AG09319 (cell line): ENCODE data around the gene MAN2A2.

ENCODE experiments used
- DNase-seq: peaks from one replicate; pipeline ENCODE4 v3.0.0-alpha.2; 2010; ENCODE audit warnings: low read depth; ENCODE audit errors: extremely low read depth
- TF ChIP-seq, protein P1 (sequence below): IDR thresholded peaks from 2 replicates; pipeline ENCODE4 v1.5.1; 2011; ENCODE audit warnings: low read depth, mild to moderate bottlenecking, inconsistent platforms, low read length, moderate library complexity

The MAN2A2 gene

DNA sequence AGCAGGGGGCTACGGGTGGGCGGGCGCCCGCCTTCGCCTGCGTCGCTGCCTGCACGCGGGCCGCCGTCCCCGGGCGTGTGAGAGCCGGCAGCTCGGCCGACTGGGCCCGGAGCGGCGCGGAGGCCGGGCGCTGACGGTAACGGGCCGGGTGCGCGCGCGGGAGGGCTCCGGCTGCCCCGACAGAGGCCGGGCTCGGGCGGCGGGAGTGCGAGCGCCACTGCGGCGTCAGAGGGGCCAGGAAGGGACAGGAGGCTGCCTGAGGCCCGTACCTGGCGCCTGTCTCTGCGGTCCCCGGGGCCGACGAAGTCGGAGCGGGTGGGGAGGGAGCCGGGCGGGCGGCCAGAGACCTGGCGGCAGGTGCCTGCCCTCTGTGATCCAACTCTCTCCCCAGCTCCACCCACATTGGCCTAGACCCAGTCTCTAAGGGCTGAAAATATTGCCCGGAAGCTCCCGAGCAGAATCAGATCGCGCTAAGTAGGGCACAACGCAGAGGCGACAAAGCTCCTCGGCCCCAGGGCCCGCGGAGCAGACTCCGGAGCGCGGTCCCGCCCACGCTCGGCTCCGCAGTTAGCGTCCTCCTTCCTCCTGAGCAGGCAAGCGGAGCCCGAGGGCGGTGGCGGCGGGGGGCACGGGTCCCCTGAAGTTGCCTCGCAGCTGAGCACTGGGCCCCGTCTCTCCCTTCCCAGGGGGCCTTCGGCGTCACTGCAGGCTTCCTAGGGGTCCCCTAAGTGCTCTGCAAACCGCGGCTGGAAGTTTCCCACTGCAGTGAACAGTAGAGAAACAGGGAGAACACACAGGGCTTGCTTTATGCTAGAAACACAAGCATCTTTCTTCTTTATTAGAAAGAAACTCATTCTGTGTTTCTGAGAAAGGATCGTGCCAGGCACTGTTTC is at the start of gene MAN2A2:
Gene MAN2A2 (plus strand): TSS at position 463 of the 893 bp plus-strand sequence. CDS start 906 bp downstream, outside the sequence.
- TF ChIP-seq, protein P1, sequence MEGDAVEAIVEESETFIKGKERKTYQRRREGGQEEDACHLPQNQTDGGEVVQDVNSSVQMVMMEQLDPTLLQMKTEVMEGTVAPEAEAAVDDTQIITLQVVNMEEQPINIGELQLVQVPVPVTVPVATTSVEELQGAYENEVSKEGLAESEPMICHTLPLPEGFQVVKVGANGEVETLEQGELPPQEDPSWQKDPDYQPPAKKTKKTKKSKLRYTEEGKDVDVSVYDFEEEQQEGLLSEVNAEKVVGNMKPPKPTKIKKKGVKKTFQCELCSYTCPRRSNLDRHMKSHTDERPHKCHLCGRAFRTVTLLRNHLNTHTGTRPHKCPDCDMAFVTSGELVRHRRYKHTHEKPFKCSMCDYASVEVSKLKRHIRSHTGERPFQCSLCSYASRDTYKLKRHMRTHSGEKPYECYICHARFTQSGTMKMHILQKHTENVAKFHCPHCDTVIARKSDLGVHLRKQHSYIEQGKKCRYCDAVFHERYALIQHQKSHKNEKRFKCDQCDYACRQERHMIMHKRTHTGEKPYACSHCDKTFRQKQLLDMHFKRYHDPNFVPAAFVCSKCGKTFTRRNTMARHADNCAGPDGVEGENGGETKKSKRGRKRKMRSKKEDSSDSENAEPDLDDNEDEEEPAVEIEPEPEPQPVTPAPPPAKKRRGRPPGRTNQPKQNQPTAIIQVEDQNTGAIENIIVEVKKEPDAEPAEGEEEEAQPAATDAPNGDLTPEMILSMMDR: no peak
- DNase-seq: no peak

GRCh38 chr15:90855139-90855538 is 48.0 kb upstream of the MAN2A2 start:
- TF ChIP-seq, protein P1: no peak
- no peak for DNase-seq

DNA sequence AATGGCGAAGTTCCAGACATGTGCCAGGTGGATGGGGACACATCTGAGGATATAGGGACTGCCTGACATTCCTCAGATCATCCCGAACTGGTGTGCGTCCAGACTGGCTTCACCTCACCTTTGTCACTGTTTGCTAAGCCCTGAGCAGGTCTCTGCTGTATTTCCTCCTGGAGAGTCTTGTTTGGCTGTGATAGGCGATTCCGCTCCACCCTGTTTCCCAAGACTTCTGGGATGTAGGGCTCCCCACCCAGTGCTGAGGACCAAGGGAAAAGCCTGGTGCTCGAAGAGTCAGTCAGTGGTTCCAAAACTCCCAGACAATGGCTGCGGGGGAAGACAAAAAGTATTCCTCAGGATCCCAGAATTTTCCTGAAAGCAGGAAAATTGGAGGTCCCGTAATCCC is 45.8 kb upstream of the MAN2A2 start:
- TF ChIP-seq, protein P1: no peak
- DNase-seq: no peak

GRCh38 chr15:90857883-90858443 is 45.1 kb upstream of the MAN2A2 start:
- DNase-seq: no peak
- TF ChIP-seq, protein P1: no peak

GRCh38 chr15:90859234-90860131 is 43.6 kb upstream of the MAN2A2 start:
- TF ChIP-seq, protein P1: no peak
- DNase-seq: no peak

DNA sequence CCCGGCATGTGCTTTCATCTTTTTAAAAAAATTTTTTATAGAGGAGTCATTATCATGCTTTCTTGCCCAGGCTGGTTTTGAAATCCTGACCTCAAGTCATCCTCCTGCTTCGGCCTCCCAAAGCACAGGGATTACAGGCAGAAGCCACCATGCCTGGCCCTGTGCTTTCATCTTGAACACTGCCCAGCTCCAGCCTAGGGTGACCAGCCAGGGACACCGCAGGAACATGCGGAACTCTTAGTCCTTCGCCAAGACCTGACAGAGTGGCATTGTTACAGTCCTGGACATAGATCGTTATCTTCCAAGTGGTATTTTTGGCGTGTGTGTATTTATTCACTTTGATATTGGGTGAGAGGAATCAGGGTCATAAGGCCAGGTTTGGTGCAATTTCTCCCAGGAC is 42.7 kb upstream of the MAN2A2 start:
- DNase-seq: no peak
- TF ChIP-seq, protein P1: no peak
